H4 (cell line): ENCODE data around the gene MRAS. TPM values are rescaled to one million over a fixed set of nuclear protein-coding genes. Genes with fewer than 3 reads are reported as not detected.
"Not testable (repeated sequence)": the region's sequence is repeated elsewhere in the genome, so short reads cannot be mapped to it uniquely, and the experiment has no call there.

ENCODE experiments used
- DNase-seq: peaks from one replicate; pipeline ENCODE4 v3.0.0-alpha.2; 2015; ENCODE audit warnings: low spot score
- total RNA-seq: library from RNA; depleted of rRNA; stranded (reverse); fragments of >200 nt; shearing (Covaris generic); gene quantifications from 2 replicates; pipeline ENCODE4 v1.2.3, GENCODE V29; 2014; rRNA removed

MRAS gene
- total RNA-seq, 1 experiment from 2014 or later: 9.4 TPM

- DNase-seq: no peak
These were observed 96.9 kb downstream of the MRAS start for GRCh38 chr3:138445236-138445635.

- DNase-seq: no peak
These were observed 97.3 kb downstream of the MRAS start for GRCh38 chr3:138445654-138446053.

- no peak for DNase-seq
These were observed 100.3 kb downstream of the MRAS start for GRCh38 chr3:138448631-138449030.

- DNase-seq: no peak
These were observed 101.1 kb downstream of the MRAS start for GRCh38 chr3:138449490-138449889.

GRCh38 chr3:138450181-138450580 lies 101.8 kb downstream of the MRAS start:
- DNase-seq: no peak

- no peak for DNase-seq
These were observed 102.5 kb downstream of the MRAS start for GRCh38 chr3:138450704-138451424.

- no peak for DNase-seq
These were observed 103.3 kb downstream of the MRAS start for GRCh38 chr3:138451595-138452162.

GRCh38 chr3:138452436-138452835 lies 104.1 kb downstream of the MRAS start:
- no peak for DNase-seq

GRCh38 chr3:138453940-138454339 lies 105.6 kb downstream of the MRAS start:
- DNase-seq: not testable (repeated sequence)

Other genes starting within 250 kb of the MRAS start
- 4.5 and 6.3 TPM in 2 replicates for gene DZIP1L, start 233.0 kb upstream of the MRAS start, total RNA-seq
- gene A4GNT, start 216.2 kb upstream of the MRAS start, total RNA-seq: not detected in 2 replicates
- gene DBR1, start 173.7 kb upstream of the MRAS start, total RNA-seq: 27.6 and 31.9 TPM in 2 replicates
- 40.0 and 81.3 TPM in 2 replicates for gene ARMC8, start 161.3 kb upstream of the MRAS start, total RNA-seq
- gene NME9, start 18.7 kb upstream of the MRAS start, total RNA-seq: not detected in 2 replicates
- 0.02 and 0.17 TPM in 2 replicates for gene ESYT3, start 86.0 kb downstream of the MRAS start, total RNA-seq
- 26.5 and 35.7 TPM in 2 replicates for gene CEP70, start 245.7 kb downstream of the MRAS start, total RNA-seq